WTC11 (cell line): Measurements from ENCODE around the gene FHL1. TPM values are rescaled to one million over a fixed set of nuclear protein-coding genes. Genes with fewer than 3 reads are reported as not detected.

Experiments
- ATAC-seq: fragments of 200-7000 bp; cut with Tn5 transposase; 2 replicates; pipeline ENCODE4 v1.10.0; 2021; ENCODE audit warnings: mild to moderate bottlenecking, moderate library complexity
- CTCF ChIA-PET: fragments of 300-600 bp; sonication (Branson Sonifier 250); formaldehyde crosslinking; loops from one replicate; lab custom pipeline; 2021; ENCODE audit warnings: antibody characterized with exemption; lab: Charles Lee
- POLR2A ChIA-PET: fragments of 350-600 bp; sonication (Branson Sonifier 250); formaldehyde crosslinking; loops from one replicate; lab custom pipeline; 2021; ENCODE audit warnings: antibody characterized with exemption; lab: Charles Lee
- DNase-seq: peaks from one replicate; pipeline ENCODE4 v3.0.0; 2021; ENCODE audit warnings: low spot score
- H3K27ac Mint-ChIP-seq: 2 replicates; pipeline ENCODE4 v1.8.0; 2021; ENCODE audit warnings: mixed read lengths
- H3K27me3 Mint-ChIP-seq: 2 replicates; pipeline ENCODE4 v1.8.0; 2021; ENCODE audit warnings: low read depth, mild to moderate bottlenecking, moderate library complexity, mixed read lengths
- H3K36me3 Mint-ChIP-seq: 2 replicates; pipeline ENCODE4 v1.8.0; 2021; ENCODE audit warnings: mixed read lengths
- H3K4me1 Mint-ChIP-seq: 2 replicates; pipeline ENCODE4 v1.8.0; 2022; ENCODE audit warnings: mixed read lengths
- H3K4me3 Mint-ChIP-seq: 2 replicates; pipeline ENCODE4 v1.8.0; 2021; ENCODE audit warnings: mild to moderate bottlenecking, moderate library complexity, mixed read lengths
- H3K9me3 Mint-ChIP-seq: 2 replicates; pipeline ENCODE4 v1.8.0; 2021; ENCODE audit warnings: mixed read lengths
- ATF1 ChIP-seq: sonication (generic); formaldehyde crosslinking; IDR thresholded peaks from 2 replicates; pipeline ENCODE4 v1.8.1; 2023; ENCODE audit warnings: mild to moderate bottlenecking, moderate library complexity, missing genetic modification reagents
- GRHL2 ChIP-seq: fragments of 250-450 bp; sonication (Bioruptor Pico); IDR thresholded peaks from 2 replicates; pipeline ENCODE4 v1.8.0; 2022; ENCODE audit warnings: mild to moderate bottlenecking, moderate library complexity; ENCODE audit not compliant: insufficient replicate concordance, severe bottlenecking
- MYBL2 ChIP-seq: sonication (generic); formaldehyde crosslinking; IDR thresholded peaks from 2 replicates; pipeline ENCODE4 v1.8.1; 2023; ENCODE audit warnings: mild to moderate bottlenecking, moderate library complexity, missing genetic modification reagents
- NFE2L1 ChIP-seq: sonication (generic); formaldehyde crosslinking; IDR thresholded peaks from 2 replicates; pipeline ENCODE4 v1.8.1; 2023; ENCODE audit warnings: missing genetic modification reagents
- NFYB ChIP-seq: sonication (generic); formaldehyde crosslinking; conservative IDR thresholded peaks from 2 replicates; pipeline ENCODE4 v1.8.0; 2022; ENCODE audit warnings: low read depth, missing genetic modification reagents
- SP1 ChIP-seq: sonication (generic); formaldehyde crosslinking; conservative IDR thresholded peaks from 2 replicates; pipeline ENCODE4 v1.8.1; 2022; ENCODE audit warnings: missing genetic modification reagents
- TCF7 ChIP-seq: sonication (generic); formaldehyde crosslinking; IDR thresholded peaks from 2 replicates; pipeline ENCODE4 v1.8.0; 2022; ENCODE audit warnings: mild to moderate bottlenecking, low read depth, missing genetic modification reagents, moderate library complexity
- TEAD4 ChIP-seq: sonication (generic); formaldehyde crosslinking; IDR thresholded peaks from 2 replicates; pipeline ENCODE4 v1.8.0; 2022; ENCODE audit warnings: mild to moderate bottlenecking, missing genetic modification reagents
- total RNA-seq: library from RNA; stranded (reverse); gene quantifications from 3 replicates; pipeline ENCODE4 v1.2.3, GENCODE V29; 2021
- TF ChIP-seq, protein P1 (sequence below): sonication (generic); formaldehyde crosslinking; IDR thresholded peaks from 2 replicates; pipeline ENCODE4 v1.8.0; 2022; ENCODE audit warnings: mild to moderate bottlenecking, missing genetic modification reagents
- TF ChIP-seq, protein P2 (sequence below): sonication (generic); formaldehyde crosslinking; IDR thresholded peaks from 2 replicates; pipeline ENCODE4 v1.8.1; 2023; ENCODE audit warnings: mild to moderate bottlenecking, moderate library complexity, missing genetic modification reagents
- TF ChIP-seq, protein P3 (sequence below): sonication (generic); formaldehyde crosslinking; IDR thresholded peaks from 2 replicates; pipeline ENCODE4 v1.8.0; 2022; ENCODE audit warnings: missing genetic modification reagents
- TF ChIP-seq, protein P4 (sequence below): fragments of 200-600 bp; IDR thresholded peaks from 2 replicates; pipeline ENCODE4 v1.8.0; 2022; ENCODE audit warnings: antibody characterized with exemption
- TF ChIP-seq, protein P5 (sequence below): sonication (generic); formaldehyde crosslinking; IDR thresholded peaks from 2 replicates; pipeline ENCODE4 v1.8.1; 2022; ENCODE audit warnings: low read depth, missing genetic modification reagents, borderline replicate concordance
- TF ChIP-seq, protein P6 (sequence below): fragments of 250-450 bp; sonication (Bioruptor Pico); IDR thresholded peaks from 2 replicates; pipeline ENCODE4 v1.9.0; 2021; ENCODE audit warnings: mild to moderate bottlenecking, borderline replicate concordance
- TF ChIP-seq, protein P7 (sequence below): sonication (generic); formaldehyde crosslinking; IDR thresholded peaks from 2 replicates; pipeline ENCODE4 v1.8.1; 2022; ENCODE audit warnings: mild to moderate bottlenecking, moderate library complexity, missing genetic modification reagents

FHL1 gene
- total RNA-seq, 1 experiment from 2014 or later = 43.5 TPM

DNA sequence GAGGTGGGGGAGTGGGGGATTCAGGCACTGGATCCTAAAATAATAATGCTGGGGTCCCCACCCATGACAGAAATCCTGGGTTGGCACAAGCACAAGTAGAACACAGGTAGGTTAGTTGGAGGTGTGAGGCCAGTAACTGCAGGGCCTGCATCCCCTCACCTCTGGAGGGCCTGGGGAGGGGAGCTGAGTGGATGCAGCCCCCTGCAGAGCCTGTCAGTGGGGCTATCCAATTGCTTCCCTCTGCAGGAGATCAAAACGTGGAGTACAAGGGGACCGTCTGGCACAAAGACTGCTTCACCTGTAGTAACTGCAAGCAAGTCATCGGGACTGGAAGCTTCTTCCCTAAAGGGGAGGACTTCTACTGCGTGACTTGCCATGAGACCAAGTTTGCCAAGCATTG, 60.2 kb downstream of the FHL1 start (continued):
- TF ChIP-seq GRHL2 = no peak
- no peak for TF ChIP-seq SP1 (CRISPR knock-in tag)
- no peak for TF ChIP-seq NFE2L1 (CRISPR knock-in tag)
- TF ChIP-seq, protein P1, sequence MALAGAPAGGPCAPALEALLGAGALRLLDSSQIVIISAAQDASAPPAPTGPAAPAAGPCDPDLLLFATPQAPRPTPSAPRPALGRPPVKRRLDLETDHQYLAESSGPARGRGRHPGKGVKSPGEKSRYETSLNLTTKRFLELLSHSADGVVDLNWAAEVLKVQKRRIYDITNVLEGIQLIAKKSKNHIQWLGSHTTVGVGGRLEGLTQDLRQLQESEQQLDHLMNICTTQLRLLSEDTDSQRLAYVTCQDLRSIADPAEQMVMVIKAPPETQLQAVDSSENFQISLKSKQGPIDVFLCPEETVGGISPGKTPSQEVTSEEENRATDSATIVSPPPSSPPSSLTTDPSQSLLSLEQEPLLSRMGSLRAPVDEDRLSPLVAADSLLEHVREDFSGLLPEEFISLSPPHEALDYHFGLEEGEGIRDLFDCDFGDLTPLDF (CRISPR knock-in tag) = no peak
- TF ChIP-seq, protein P2, sequence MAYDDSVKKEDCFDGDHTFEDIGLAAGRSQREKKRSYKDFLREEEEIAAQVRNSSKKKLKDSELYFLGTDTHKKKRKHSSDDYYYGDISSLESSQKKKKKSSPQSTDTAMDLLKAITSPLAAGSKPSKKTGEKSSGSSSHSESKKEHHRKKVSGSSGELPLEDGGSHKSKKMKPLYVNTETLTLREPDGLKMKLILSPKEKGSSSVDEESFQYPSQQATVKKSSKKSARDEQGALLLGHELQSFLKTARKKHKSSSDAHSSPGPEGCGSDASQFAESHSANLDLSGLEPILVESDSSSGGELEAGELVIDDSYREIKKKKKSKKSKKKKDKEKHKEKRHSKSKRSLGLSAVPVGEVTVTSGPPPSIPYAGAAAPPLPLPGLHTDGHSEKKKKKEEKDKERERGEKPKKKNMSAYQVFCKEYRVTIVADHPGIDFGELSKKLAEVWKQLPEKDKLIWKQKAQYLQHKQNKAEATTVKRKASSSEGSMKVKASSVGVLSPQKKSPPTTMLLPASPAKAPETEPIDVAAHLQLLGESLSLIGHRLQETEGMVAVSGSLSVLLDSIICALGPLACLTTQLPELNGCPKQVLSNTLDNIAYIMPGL = no peak
- no peak for TF ChIP-seq MYBL2
- TF ChIP-seq, protein P3, sequence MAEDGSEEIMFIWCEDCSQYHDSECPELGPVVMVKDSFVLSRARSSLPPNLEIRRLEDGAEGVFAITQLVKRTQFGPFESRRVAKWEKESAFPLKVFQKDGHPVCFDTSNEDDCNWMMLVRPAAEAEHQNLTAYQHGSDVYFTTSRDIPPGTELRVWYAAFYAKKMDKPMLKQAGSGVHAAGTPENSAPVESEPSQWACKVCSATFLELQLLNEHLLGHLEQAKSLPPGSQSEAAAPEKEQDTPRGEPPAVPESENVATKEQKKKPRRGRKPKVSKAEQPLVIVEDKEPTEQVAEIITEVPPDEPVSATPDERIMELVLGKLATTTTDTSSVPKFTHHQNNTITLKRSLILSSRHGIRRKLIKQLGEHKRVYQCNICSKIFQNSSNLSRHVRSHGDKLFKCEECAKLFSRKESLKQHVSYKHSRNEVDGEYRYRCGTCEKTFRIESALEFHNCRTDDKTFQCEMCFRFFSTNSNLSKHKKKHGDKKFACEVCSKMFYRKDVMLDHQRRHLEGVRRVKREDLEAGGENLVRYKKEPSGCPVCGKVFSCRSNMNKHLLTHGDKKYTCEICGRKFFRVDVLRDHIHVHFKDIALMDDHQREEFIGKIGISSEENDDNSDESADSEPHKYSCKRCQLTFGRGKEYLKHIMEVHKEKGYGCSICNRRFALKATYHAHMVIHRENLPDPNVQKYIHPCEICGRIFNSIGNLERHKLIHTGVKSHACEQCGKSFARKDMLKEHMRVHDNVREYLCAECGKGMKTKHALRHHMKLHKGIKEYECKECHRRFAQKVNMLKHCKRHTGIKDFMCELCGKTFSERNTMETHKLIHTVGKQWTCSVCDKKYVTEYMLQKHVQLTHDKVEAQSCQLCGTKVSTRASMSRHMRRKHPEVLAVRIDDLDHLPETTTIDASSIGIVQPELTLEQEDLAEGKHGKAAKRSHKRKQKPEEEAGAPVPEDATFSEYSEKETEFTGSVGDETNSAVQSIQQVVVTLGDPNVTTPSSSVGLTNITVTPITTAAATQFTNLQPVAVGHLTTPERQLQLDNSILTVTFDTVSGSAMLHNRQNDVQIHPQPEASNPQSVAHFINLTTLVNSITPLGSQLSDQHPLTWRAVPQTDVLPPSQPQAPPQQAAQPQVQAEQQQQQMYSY (CRISPR knock-in tag) = no peak
- TF ChIP-seq TEAD4 (CRISPR knock-in tag) = no peak
- TF ChIP-seq, all 79 proteins: peak for 0

DNA sequence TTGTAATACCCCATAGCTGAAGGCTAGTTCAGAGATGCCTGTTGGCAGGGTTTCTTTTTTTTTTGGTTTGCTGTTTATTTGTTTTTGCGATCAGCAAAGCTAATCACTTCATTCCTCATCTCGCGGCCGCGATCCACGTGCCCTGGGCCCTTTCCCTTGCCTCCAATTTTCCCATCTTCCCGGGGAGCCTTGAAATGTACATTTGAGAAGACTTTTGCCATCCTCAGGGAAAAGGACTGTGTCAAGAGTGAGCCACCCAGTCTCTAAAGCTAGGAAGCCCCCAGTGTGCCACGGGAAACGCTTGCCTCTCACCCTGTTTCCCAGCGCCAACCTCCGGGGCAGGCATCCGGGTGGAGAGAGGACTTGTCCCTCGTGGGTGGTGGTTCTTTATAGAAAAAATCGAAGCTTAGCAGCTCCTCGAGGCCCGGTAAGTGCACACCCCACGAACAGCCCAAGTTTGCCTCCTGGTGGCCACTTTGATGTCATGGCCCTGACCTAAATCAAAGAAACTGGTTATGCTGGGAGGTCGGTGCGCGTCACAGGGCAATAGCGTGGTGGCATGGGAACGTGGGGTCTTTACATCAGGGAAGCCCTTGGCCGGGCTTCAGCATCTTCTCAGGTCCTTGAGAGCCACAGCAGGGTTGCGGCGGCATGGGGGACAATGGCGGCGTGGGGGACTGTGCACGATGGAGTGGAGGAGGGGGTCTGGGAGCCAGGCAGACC, 61.8 kb downstream of the FHL1 start:
- H3K9me3 Mint-ChIP-seq = no peaks in the 10 kb centered on the region
- CTCF ChIA-PET = interaction anchor here (0.5 to 2.9 kb wide), 9 partner anchors 38 to 181 kb away, joined by 3 to 27 read pairs (median 3); no protein-coding TSS in a partner anchor
- no peak for TF ChIP-seq NFYB (CRISPR knock-in tag)
- TF ChIP-seq, protein P4, sequence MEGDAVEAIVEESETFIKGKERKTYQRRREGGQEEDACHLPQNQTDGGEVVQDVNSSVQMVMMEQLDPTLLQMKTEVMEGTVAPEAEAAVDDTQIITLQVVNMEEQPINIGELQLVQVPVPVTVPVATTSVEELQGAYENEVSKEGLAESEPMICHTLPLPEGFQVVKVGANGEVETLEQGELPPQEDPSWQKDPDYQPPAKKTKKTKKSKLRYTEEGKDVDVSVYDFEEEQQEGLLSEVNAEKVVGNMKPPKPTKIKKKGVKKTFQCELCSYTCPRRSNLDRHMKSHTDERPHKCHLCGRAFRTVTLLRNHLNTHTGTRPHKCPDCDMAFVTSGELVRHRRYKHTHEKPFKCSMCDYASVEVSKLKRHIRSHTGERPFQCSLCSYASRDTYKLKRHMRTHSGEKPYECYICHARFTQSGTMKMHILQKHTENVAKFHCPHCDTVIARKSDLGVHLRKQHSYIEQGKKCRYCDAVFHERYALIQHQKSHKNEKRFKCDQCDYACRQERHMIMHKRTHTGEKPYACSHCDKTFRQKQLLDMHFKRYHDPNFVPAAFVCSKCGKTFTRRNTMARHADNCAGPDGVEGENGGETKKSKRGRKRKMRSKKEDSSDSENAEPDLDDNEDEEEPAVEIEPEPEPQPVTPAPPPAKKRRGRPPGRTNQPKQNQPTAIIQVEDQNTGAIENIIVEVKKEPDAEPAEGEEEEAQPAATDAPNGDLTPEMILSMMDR = 0 out of 2 replicates have a peak, but pooled peaks have one; percentile 20
- TF ChIP-seq, all 79 proteins: peak for 1
- no peak overlapping the region for H3K4me3 Mint-ChIP-seq
- H3K27ac Mint-ChIP-seq = no peak overlapping the region; the same call in 1 of the 2 replicates
- DNase-seq (peak; percentile 31), ATAC-seq (peak; percentile 63)
- H3K27me3 Mint-ChIP-seq = no peaks in the 10 kb centered on the region
- 0 out of 2 replicates have a peak, but pooled peaks cover 5% of the 10 kb centered on the region for H3K36me3 Mint-ChIP-seq
- H3K4me1 Mint-ChIP-seq = peaks cover 17% of the 10 kb centered on the region
- POLR2A ChIA-PET = no interaction called here

DNA sequence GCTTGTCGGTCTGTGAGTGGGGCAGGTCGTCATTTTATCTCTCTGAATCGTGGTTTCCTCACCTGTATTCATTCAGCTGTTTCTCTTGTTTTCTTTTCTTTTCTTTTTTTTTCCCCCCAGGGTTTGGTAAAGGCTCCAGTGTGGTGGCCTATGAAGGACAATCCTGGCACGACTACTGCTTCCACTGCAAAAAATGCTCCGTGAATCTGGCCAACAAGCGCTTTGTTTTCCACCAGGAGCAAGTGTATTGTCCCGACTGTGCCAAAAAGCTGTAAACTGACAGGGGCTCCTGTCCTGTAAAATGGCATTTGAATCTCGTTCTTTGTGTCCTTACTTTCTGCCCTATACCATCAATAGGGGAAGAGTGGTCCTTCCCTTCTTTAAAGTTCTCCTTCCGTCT, 62.4 kb downstream of the FHL1 start:
- POLR2A ChIA-PET = no interaction called here
- ATAC-seq = no peak
- Mint-ChIP-seq H3K4me1 (peaks cover 14% of the 10 kb centered on the region), H3K36me3 (0 out of 2 replicates have a peak, but pooled peaks cover 5% of the 10 kb centered on the region), H3K4me3 (no peak overlapping the region), H3K9me3 (no peaks in the 10 kb centered on the region)
- TF ChIP-seq MYBL2 = no peak
- no peak for TF ChIP-seq ATF1
- TF ChIP-seq, protein P5, sequence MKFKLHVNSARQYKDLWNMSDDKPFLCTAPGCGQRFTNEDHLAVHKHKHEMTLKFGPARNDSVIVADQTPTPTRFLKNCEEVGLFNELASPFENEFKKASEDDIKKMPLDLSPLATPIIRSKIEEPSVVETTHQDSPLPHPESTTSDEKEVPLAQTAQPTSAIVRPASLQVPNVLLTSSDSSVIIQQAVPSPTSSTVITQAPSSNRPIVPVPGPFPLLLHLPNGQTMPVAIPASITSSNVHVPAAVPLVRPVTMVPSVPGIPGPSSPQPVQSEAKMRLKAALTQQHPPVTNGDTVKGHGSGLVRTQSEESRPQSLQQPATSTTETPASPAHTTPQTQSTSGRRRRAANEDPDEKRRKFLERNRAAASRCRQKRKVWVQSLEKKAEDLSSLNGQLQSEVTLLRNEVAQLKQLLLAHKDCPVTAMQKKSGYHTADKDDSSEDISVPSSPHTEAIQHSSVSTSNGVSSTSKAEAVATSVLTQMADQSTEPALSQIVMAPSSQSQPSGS (CRISPR knock-in tag) = no peak
- no peak for TF ChIP-seq TCF7 (CRISPR knock-in tag)
- TF ChIP-seq, protein P6, sequence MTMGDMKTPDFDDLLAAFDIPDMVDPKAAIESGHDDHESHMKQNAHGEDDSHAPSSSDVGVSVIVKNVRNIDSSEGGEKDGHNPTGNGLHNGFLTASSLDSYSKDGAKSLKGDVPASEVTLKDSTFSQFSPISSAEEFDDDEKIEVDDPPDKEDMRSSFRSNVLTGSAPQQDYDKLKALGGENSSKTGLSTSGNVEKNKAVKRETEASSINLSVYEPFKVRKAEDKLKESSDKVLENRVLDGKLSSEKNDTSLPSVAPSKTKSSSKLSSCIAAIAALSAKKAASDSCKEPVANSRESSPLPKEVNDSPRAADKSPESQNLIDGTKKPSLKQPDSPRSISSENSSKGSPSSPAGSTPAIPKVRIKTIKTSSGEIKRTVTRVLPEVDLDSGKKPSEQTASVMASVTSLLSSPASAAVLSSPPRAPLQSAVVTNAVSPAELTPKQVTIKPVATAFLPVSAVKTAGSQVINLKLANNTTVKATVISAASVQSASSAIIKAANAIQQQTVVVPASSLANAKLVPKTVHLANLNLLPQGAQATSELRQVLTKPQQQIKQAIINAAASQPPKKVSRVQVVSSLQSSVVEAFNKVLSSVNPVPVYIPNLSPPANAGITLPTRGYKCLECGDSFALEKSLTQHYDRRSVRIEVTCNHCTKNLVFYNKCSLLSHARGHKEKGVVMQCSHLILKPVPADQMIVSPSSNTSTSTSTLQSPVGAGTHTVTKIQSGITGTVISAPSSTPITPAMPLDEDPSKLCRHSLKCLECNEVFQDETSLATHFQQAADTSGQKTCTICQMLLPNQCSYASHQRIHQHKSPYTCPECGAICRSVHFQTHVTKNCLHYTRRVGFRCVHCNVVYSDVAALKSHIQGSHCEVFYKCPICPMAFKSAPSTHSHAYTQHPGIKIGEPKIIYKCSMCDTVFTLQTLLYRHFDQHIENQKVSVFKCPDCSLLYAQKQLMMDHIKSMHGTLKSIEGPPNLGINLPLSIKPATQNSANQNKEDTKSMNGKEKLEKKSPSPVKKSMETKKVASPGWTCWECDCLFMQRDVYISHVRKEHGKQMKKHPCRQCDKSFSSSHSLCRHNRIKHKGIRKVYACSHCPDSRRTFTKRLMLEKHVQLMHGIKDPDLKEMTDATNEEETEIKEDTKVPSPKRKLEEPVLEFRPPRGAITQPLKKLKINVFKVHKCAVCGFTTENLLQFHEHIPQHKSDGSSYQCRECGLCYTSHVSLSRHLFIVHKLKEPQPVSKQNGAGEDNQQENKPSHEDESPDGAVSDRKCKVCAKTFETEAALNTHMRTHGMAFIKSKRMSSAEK = no peak
- TF ChIP-seq, protein P7, sequence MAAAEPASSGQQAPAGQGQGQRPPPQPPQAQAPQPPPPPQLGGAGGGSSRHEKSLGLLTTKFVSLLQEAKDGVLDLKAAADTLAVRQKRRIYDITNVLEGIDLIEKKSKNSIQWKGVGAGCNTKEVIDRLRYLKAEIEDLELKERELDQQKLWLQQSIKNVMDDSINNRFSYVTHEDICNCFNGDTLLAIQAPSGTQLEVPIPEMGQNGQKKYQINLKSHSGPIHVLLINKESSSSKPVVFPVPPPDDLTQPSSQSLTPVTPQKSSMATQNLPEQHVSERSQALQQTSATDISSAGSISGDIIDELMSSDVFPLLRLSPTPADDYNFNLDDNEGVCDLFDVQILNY (CRISPR knock-in tag) = no peak
- TF ChIP-seq, all 79 proteins: peak for 0
- H3K27me3 Mint-ChIP-seq = no peaks in the 10 kb centered on the region
- CTCF ChIA-PET = interaction anchor here (1.0 to 2.9 kb wide), 5 partner anchors 39 to 181 kb away, joined by 3 to 27 read pairs (median 7); no protein-coding TSS in a partner anchor
- DNase-seq = no peak
- H3K27ac Mint-ChIP-seq = no peak overlapping the region
